HG02870 (cell line): ENCODE measurements around the gene MTFR1L.
A peak's percentile ranks its signal among the peaks of the same experiment; 100 is the strongest.

ENCODE experiments used
- ATAC-seq: cut with Tn5 transposase; IDR thresholded peaks from one replicate; pipeline ENCODE4 v1.9.1; 2021; ENCODE audit warnings: mild to moderate bottlenecking, moderate library complexity; ENCODE audit not compliant: unreplicated experiment

The MTFR1L gene

GRCh38 chr1:25807480-25808390 is 12.0 kb upstream of the MTFR1L start:
- ATAC-seq = no peak

DNA sequence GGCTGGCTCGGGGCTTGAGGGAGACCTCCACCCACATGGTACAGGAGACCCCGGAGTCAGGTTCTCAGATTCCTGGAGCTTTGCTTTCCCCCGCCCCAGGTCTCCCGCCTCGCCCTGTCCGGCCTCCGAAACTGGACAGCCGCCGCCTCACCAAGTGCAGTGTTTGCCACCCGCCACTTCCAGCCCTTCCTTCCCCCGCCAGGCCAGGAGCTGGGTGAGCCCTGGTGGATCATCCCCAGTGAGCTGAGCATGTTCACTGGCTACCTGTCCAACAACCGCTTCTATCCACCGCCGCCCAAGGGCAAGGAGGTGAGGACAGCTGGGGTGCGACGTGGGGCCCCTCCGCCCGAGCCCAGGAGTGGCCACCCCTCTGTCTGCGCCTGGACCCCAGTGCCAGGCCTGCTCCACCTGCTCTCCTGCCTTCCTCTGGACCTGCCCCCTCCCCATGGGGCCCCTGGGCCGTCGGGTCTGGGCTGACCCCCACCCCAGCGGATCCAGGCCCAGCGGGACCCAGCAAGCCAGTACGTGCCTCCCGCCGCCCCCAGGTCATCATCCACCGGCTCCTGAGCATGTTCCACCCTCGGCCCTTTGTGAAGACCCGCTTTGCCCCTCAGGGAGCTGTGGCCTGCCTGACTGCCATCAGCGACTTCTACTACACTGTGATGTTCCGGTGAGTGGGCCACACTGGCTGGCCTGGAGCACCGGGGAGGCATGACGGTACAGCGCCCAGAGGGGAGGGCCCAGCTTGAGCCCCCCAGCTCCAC is 11.1 kb upstream of the MTFR1L start:
- no peak for ATAC-seq

GRCh38 chr1:25809283-25809926 is 10.3 kb upstream of the MTFR1L start:
- no peak for ATAC-seq

DNA sequence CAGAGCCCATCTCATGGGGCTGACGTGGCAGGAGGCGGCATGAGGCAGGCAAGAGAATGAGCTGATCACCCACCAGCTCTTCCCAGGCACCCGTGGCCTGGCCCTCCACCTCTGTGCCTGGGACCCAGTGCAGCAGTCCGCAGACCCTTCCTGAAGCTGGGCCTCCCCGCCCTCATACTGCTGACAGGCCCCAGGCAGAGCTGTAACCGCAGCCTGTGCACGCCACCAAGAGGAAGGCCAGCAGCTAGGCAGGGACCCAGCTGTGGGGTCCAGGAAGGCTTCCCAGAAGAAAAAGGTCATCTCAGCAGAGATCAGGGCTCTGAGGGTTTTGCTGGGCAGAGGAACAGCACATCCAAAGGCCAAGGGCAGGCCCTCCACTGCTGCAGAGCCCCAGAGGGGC is 9.8 kb upstream of the MTFR1L start:
- ATAC-seq = no peak

- no peak for ATAC-seq
Observed at GRCh38 chr1:25810341-25811299, 9.1 kb upstream of the MTFR1L start.

DNA sequence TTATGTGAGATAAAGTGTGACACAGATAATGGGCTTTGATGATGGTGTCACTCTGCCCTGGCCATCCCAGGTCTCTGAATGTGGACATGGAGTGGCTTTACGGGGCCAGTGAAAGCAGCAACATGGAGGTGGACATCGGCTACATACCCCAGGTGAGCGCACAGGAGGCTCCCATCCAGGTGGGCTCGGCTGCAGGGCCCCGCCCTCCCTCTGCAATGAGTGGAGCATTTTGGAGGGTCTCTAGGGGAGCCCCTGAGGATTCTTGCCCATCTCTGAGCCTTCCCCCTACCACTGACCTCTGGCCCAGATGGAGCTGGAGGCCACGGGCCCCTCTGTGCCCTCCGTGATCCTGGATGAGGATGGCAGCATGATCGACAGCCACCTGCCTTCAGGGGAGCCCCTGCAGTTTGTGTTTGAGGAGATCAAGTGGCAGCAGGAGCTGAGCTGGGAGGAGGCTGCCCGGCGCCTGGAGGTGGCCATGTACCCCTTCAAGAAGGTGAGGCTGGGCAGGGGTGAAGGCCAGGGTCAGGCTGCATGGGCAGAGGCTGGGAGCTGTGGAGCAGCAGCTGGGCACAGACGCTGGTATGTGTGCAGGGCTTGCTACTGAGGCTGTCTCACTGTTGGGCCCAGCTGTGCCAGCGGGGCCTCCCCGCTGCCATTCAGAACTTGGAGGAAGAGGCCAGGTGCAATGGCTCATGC is 8.2 kb upstream of the MTFR1L start:
- no peak for ATAC-seq

DNA sequence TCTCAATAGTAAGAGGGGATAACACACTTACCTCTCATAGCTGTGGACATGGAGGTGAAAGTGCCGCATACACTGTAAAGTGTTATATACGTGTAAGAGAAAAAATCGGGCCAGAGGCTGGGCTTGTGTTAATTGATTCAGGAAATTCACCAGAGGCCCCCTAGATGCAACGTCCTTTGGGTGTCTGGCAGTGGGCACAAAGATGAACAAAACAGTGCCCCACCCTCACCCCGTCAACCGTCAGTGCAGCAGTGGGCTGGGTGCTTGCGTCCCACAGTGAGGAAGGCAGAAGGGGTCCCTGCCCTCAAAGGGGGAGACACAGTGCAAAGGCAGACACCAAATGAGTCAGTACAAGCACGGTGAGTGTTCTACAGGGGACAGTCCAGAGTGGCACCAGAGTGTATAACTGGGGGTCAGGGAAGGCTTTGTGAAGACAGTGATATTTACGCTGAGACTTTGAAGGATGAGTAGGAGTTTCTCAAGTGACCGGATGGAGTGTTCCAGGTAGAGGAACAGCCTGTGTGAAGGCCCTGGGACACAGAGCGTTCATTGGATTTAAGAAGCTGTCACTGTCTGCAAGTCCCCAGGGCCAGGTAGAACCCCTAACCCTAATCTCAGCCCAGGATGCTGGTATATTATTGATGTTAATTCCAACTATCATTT is 6.6 kb upstream of the MTFR1L start:
- no peak for ATAC-seq

DNA sequence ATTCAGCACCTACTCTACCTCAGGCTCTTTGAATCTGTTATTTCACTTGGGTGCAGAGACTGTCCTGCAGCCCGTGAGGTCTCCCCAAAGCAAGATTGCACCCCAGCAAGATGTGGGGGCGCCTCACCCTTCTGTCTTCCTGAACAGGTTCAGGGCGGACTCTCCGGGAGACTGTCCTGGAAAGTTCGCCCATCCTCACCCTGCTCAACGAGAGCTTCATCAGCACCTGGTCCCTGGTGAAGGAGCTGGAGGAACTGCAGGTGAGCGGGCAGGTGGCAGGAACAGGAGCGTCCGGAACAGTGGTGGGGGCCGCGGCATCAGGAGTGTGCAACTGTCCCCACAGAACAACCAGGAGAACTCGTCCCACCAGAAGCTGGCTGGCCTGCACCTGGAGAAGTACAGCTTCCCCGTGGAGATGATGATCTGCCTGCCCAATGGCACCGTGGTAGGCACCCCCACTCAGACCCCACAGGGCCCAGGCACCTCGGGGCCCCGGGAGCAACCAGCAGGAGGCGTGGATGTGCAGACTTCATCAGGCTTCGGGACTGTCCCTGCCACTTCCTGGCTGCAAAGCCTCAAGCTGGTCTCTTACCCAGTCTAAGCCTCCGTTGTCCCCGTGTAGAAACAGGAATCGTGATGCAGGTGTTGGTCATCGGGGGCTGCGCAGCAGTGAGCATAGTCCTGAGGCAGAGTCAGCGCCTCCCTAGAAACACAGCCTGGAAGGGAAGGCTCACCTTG is 5.9 kb upstream of the MTFR1L start:
- ATAC-seq = no peak

DNA sequence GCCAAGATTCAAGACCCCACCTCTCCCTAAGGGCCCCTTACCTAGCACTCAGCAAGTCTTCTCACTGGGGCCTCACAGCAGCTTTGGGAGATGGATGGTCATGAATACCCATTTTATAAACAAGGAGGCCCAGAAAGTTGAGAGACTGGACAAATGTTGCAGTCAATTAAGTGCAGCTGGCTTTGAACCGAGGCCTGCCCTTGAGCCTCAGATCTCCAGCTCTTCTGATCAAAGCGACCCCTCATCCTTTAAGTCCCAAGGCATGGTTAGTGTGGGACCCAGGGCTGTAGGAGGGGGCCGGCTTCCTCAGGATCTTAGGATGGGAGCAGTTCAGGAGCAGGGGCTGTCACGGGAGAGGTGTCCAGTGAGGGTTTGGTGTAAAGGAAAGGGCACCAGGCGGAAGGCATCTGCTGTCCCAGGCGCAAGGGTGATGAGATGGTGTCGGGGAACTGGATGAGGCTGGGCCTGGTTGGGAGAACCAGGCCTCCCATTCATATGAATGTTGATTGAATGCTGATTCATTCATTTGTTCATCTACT is 5.1 kb upstream of the MTFR1L start:
- ATAC-seq = no peak

DNA sequence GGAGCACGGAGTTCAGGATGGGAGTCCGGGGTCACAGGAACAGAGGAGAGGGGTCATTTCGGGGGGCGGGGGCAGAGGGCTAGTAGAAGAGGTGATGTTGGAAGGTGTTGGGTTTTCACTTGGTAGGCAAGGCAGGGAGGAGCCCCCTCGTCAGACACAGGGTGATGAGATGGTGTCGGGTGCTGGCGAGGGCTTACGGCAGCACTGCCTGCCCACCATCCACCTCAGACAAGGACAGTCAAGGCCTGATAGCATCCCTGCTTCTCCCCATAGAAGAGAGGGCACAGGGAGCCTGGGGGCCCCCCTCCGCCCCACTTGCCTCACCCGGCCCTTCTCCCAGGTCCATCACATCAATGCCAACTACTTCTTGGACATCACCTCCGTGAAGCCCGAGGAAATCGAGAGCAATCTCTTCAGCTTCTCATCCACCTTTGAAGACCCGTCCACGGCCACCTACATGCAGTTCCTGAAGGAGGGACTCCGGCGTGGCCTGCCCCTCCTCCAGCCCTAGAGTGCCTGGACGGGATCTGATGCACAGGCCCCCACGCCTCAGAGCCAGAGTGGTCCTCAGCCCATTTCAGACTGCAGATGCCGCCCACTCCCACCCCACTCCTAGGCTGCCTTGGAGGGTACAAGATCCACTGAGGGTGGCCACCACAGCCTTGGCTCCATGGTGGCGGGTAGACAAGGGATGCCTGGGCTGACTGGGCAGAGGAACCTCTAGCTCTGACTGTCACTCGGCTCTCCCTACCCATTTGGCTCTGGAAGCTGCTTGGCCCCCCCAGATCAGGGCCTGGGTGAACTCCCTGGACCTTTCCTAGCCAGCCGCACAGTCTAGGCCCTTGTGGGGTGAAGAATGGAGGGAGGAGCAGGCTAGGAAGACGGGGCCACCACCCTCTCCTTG is 4.3 kb upstream of the MTFR1L start:
- ATAC-seq = no peak

- ATAC-seq = no peak
Observed at GRCh38 chr1:25816112-25816718, 3.5 kb upstream of the MTFR1L start.

DNA sequence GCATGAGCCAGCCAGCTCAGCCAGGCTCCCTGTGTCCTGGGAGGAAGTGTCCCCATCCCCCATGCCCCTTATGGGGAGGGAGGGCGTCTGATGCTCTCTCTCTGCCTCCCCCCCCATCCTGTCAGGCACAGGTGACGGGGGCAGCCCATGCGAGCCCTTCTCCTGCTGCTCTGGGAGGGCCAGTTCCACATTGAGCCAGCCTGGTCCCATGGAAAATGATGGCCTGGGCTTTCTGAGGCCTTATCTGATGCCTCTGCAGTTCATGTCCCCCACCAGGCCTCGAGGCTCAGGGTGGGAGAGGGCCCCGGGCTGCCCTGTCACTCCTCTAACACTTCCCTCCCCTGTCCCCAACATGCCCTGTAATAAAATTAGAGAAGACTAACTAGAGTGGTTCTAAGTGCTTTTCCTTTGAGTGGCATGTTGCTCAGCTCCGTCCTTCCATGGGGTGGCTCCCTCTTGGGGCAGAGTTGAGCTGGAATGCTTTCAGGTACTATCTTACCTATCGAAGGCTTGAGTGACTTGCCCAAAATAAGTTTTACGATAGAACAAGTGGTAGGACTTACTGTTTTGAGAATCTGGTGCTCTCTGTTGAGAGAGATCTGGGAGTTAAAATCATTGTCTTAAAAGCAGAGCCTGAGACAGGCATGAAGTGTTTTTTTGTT is 1.8 kb upstream of the MTFR1L start:
- no peak for ATAC-seq

DNA sequence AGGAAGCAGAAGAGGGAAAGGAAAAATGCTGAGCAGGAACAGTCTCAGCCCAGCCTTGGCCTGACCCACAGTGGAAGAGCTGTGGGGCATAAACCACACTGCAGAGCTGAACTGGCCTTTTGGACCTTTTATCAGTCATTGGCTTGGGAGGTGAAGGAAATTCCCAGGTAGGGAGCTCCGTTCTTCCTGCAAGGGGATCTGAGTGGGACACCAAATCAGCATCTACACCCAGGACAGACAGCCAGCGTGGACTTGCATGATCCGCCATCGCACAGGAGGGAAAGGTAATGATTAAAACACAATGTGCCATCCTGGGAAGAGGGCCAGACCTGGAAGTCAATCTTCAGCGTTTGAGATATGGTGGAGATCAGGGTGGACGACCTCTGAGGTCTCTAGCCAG is 1.2 kb upstream of the MTFR1L start:
- no peak for ATAC-seq

DNA sequence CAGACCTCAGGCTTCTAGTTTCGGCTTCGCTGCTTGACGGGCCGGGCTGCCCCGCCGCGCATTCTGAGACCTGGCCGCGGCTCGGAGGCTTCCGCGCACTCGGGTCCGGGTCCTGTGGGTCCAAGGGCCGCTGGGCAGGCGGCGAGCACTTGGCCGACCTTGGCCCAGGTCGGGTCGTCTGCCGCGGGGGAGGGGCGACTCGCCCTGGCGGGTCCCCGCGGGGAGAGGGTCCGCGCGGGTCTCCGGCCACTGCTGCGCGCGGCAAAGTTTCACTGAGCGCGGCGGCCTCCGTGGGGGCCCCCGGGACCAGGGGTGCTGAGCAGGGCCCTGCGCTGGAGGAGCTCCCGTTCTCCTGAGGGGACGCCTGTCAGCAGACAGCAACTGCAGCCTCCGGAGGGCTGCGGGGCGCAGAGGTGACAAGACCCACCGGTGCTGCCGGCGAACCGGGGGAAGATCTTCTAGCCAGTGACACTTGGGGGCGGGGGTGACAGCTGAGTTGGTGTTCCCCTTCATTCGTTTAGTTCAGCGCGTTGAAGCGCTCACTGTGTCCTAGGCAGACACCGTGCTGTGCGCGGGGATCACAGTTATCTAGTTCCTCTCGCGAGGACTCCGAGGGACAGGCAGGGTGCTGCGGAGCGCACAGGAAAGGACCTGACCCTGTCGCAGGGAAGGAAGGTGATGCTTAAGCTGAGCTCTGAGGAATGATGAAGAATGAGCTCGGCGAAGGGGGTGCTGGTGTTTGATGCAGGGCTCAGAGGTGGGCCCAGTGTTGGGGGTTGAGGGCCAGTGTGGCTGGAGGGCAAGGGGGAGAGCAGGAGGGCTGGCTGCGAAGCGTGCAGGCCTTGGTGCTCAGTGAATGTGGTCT is 725 bp downstream of the MTFR1L start:
- ATAC-seq = peak; percentile 43

- ATAC-seq = peak; percentile 0
Observed at GRCh38 chr1:25821112-25821476, 1.3 kb downstream of the MTFR1L start.
